SHP77 treated with DMSO at 0.1 percent for 48 hours (cell line): ENCODE results near the gene NT5DC1.
"Not testable (repeated sequence)": the region's sequence is repeated elsewhere in the genome, so short reads cannot be mapped to it uniquely, and the experiment has no call there.

ENCODE experiments used
- DNase-seq: peaks from one replicate; lab custom pipeline; 2025; lab: John Stamatoyannopoulos, UW

The NT5DC1 gene

GRCh38 chr6:116090251-116090650, 10.4 kb upstream of the NT5DC1 start:
- no peak for DNase-seq

- no peak for DNase-seq
Measured at GRCh38 chr6:116094041-116094440, 6.6 kb upstream of the NT5DC1 start.

GRCh38 chr6:116096048-116096759, 4.4 kb upstream of the NT5DC1 start:
- not testable (repeated sequence) for DNase-seq

GRCh38 chr6:116096979-116097816, 3.5 kb upstream of the NT5DC1 start:
- no peak for DNase-seq

GRCh38 chr6:116099036-116099435, 1.6 kb upstream of the NT5DC1 start:
- DNase-seq = no peak

- no peak for DNase-seq
Measured at GRCh38 chr6:116101302-116101718, 657 bp downstream of the NT5DC1 start.

- DNase-seq = no peak
Measured at GRCh38 chr6:116101790-116102189, 1.1 kb downstream of the NT5DC1 start.

GRCh38 chr6:116102873-116103272, 2.2 kb downstream of the NT5DC1 start:
- DNase-seq = no peak

- no peak for DNase-seq
Measured at GRCh38 chr6:116104636-116105035, 4.0 kb downstream of the NT5DC1 start.

- DNase-seq = no peak
Measured at GRCh38 chr6:116105247-116105646, 4.6 kb downstream of the NT5DC1 start.

- DNase-seq = no peak
Measured at GRCh38 chr6:116106146-116106545, 5.5 kb downstream of the NT5DC1 start.

GRCh38 chr6:116108836-116109235, 8.2 kb downstream of the NT5DC1 start:
- no peak for DNase-seq

GRCh38 chr6:116111552-116112528, 11.2 kb downstream of the NT5DC1 start:
- peak; percentile 14 for DNase-seq

GRCh38 chr6:116113386-116113785, 12.7 kb downstream of the NT5DC1 start:
- no peak for DNase-seq

GRCh38 chr6:116115781-116116180, 15.1 kb downstream of the NT5DC1 start:
- DNase-seq = no peak

- no peak for DNase-seq
Measured at GRCh38 chr6:116118608-116119007, 18.0 kb downstream of the NT5DC1 start.

GRCh38 chr6:116120430-116120829, 19.8 kb downstream of the NT5DC1 start:
- DNase-seq = no peak

- no peak for DNase-seq
Measured at GRCh38 chr6:116126032-116126431, 25.4 kb downstream of the NT5DC1 start, which contains the start of gene COL10A1. Gene COL10A1 (minus strand): TSS chr6:116126132. CDS start chr6:116125492, 640 bp downstream.

GRCh38 chr6:116127771-116128493, 27.3 kb downstream of the NT5DC1 start:
- DNase-seq = no peak

GRCh38 chr6:116133453-116133852, 32.8 kb downstream of the NT5DC1 start:
- DNase-seq = no peak

GRCh38 chr6:116136373-116136772, 35.7 kb downstream of the NT5DC1 start:
- no peak for DNase-seq
